Left renal cortex interstitium (tissue), 4 donors: Measurements from ENCODE around the gene KRT14. TPM values are rescaled to one million over a fixed set of nuclear protein-coding genes. Genes with fewer than 3 reads are reported as not detected.
A peak's percentile ranks its signal among the peaks of the same experiment; 100 is the strongest.
"Not testable (repeated sequence)": the region's sequence is repeated elsewhere in the genome, so short reads cannot be mapped to it uniquely, and the experiment has no call there.

Experiments used
- DNase-seq, 4 donors: peaks; one replicate each; pipeline ENCODE4 v3.0.0-alpha.2; 2013; ENCODE audit warnings: low read depth in 4 of 4, low spot score in 2 of 4, missing footprints in 1 of 4
- polyA plus RNA-seq, 4 donors: library from polyadenylated mRNA; unstranded; fragments of 120-200 nt; gene quantifications; one replicate each; pipeline ENCODE4 v1.2.1, GENCODE V29; 2013; ENCODE audit not compliant: insufficient read length in 4 of 4

The KRT14 gene
- polyA plus RNA-seq, 4 donors: 0.16 to 0.70 (median 0.51) TPM; not detected in 1

DNA sequence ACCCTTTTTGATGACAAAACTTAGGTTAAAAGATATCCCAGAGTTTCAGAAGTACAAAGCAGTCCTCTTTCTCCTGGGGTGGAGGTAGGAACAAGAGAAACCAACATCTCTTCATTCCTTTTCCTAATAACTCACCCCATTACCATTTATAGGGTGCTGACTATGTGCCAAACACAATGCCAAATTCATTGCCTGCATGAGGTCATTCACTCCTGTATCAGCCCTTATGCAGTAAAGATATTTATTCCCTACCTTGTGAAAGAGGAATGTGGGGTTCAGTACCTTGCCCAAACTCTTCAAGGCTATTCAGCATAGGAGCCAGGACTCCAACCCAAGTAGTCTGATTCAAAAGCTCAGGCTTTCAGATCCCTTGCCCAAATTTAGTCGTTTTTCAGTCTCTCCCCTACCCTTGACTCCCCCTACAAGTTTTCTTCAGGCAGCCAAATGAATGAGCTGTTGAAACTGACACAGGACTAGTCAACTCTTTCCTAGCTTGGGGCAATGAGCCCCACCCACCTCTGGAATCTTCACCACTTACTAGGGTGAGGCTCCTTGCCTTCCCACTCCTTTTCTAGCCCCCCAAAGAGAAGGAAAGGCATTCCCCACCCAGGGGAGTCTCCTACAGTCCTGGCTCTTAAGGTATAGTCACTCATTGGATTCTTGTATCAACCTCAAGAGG, 5.9 kb downstream of the KRT14 start:
- no peak for DNase-seq

- DNase-seq: no peak
Measured at GRCh38 chr17:41580244-41580575, 6.5 kb downstream of the KRT14 start.

DNA sequence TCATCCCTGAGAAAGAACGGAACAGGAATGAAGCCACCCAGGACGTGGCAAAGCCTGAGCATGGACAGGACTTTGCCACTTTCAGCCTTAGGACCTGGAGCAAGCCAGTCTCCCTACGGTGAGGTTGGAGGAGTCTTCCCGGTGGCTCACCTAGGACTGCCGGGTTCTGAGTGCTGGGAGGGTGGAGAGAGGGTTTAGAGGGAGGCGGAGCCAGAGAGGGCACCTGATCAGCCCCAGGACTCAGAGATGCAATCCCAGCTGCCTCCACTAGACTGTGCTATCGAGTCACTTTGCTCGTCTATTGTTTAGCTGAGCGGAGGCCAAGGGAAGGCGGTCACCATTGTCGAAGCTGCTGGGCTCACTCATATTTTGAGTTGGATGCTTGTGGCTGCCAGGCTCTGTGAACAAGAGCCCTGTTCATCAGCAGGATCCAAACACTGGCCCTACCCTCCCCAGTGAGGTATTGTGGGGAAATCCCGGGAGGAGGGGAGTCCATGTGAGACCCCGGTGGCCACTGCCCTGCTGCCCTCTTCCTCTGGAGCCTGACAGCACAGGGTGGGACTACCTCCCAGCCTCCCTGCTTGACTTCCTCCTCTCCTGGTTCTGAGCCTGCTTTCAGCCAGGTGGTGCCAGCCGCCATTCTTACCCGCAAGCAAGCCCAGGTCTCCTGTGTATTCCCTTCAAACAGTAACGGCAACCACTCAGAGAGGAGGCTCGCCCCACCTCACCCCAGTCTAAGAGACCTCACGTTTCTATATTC, 7.0 kb downstream of the KRT14 start:
- DNase-seq: peak; percentile 56 to 89 (median 66)

DNA sequence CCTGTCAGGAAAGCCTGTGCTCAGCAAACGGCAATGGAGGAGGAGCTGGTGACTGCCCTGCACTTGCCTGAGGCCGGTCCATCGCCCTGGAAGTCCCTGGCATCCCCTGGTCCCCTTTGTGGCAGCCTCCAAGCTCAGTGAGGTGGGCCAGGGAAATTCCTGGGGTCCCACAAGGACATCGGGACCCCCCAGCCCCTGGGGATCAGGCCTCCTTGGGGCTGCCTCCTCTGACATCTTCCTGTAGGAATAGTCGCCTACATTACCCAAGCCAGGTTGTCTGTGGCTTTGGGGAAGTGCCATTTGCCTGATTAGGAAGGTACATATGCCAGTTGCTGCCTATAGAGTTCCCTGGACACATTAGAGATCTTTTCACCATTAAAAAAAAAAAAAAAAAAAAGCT, 7.7 kb downstream of the KRT14 start:
- DNase-seq: no peak

GRCh38 chr17:41578538-41578937, 8.2 kb downstream of the KRT14 start:
- DNase-seq: no peak

DNA sequence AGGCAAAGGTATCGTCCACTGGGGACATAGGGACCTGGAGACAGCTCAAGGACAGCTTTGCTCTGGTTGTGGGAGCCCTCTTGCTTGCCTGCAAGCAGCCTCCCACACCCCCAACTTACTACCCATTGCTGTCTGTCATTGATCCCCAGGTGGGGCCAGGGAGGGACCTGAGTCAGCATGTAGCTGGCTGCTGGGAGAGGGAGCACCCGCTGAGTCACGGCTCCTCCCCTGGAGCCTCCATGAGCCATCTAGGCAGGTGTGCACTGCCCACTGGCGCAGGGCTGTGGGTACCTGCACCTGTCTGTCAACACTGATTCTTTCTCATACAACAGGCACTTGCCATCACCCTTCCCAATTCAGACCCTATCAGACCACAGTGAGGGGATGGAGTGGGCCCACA, 10.0 kb downstream of the KRT14 start:
- DNase-seq: not testable (repeated sequence)

- no peak for DNase-seq
Measured at GRCh38 chr17:41575336-41575735, 11.4 kb downstream of the KRT14 start.

- no peak for DNase-seq
Measured at GRCh38 chr17:41571561-41572434, 14.9 kb downstream of the KRT14 start, which contains the start of gene KRT9. Gene KRT9 (minus strand): TSS chr17:41572059. CDS start chr17:41571992, 67 bp downstream.

GRCh38 chr17:41567317-41567716, 19.4 kb downstream of the KRT14 start:
- no peak for DNase-seq

- DNase-seq: no peak
Measured at GRCh38 chr17:41565338-41565737, 21.4 kb downstream of the KRT14 start.

- DNase-seq: no peak
Measured at GRCh38 chr17:41563607-41564170, 23.0 kb downstream of the KRT14 start.

DNA sequence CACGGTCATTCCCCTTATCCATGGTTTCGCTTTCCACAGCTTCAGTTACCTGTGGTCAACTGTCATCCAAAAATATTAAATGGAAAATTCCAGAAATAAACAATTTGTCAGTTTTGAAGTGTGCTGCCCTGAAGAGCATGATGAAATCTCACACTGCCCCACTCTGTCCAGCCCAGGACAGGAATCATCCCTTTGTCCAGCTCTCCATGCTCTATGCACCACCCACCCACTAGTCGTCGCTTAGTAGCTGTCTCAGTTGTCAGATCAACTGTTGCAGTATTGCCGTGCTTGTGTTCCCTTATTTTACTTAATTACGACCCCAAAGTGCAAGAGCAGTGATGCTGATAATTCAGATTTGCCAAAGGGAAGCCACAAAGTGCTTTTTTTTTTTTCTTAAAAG, 25.1 kb downstream of the KRT14 start:
- DNase-seq: no peak

DNA sequence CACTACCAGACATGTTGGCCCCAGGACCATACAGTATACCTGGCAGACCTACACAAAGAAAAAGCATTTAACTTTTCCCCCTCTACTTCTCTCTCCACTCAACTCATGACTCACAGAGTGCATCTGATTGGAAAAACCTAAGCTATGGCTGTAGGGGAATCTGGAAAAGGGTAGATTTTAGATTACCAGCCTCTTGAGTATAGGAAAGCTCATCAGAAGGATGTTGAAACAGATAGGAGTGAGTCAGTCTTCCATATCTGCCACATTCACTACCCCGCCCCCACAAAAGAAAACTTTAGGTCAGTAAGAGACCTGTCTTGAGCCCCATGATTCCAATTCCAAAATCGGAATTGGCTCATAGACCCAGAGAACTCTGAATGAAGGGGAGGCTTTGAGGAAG, 27.1 kb downstream of the KRT14 start:
- no peak for DNase-seq

DNA sequence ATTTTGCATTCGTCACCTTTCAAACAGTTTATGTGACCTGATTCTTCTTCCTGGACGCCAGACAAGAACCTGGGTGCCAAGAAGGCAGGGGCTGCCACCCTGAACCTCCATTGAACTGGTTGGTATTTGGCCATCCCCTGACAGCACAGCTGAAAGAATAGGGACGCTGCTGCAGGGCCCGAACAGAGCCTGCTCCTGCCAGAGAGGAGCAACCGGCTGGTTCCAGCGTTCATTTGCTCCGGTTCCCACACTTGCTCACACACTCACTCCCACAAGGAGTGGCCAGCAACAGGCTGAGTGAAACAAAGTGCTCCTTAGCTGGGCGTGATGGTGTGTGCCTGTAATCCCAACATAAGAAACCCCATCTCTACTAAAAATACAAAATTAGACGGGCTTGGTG, 29.8 kb downstream of the KRT14 start:
- no peak for DNase-seq

DNA sequence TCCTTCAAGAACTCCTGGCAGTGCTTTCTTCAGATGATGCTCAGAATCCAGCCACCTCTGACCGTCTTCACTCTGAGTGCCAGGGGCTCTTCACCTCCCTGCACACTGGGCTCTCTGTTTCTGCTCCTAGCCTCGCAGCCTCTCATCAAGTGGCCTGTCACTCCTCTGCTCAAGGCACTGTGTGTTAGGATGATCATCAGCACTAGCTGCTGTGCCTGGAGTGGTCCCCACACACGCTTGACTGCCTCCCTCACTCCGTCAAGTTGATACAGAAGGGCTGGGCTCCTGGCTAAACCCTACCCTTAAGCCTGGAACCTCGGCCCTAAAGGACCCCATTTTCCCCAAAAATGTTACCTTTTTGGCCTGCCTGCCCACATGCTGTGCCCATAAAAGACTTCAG, 30.4 kb downstream of the KRT14 start:
- DNase-seq: no peak

DNA sequence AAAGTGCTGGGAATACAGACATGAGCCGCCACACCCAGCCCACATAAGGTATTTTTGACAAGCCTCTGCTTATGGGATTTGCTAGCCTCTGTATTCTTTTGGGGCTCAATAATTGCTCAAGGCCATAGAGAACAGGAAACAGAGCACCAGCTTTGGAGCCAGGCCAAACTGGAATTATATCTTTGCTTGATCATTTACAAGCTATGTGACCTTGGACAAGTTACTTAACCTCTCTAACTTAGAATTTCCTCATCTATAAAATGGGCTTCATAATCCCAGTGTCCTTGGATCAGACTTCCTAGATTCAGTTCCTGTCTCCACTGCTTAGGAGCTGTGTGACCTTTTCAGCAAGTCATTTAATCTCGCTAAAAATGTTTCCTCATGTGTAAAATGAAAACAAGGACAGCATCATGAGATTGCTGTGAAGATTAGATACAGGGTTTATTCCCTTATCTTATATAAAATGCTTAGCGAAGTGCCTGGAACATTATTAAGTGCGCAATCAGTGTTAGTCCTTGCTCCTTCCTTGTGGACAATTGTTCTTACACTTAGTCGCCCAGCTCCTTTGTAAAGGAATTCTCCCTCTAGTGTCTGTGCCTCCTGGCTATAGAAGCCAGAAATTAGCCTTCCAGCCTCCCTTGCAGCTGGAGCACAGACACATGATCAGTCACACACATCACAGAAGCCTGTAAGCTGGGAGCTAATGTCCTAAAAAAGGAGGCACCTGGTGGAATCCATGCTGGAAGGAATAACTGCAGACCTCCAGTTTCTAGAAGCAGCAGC, 31.4 kb downstream of the KRT14 start:
- DNase-seq: no peak

DNA sequence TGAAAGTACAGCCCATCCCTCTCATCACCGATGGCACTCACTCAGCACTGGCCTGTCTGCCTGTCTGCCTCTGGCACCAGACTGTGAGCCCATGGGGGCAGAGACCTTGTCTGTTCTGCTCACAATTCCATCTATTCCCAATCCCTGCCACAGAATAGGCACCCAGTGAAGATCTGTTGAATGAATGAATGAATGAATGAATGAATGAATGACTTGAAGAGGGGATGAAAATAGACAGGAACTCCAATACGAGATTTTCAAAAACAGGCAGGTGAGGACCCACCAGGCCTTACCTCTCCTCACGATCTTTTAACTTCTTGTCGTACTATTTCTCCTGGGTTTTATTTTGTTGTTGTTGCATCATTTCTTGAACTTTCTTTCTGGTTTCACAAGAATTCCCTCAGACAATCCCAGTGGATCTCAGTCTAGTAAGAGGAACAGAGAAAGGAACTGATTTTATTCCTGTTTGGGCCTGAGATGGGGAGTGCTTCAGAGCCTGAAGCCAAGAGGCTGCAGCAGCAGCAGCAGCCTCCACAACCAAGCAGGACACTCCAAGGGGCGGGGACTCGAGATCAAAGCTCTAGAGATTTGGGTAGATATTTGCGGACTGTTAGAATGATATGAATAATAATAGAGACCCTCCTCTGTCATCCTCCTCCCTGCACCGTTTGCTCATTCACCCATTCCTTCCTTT, 32.6 kb downstream of the KRT14 start:
- no peak for DNase-seq

DNA sequence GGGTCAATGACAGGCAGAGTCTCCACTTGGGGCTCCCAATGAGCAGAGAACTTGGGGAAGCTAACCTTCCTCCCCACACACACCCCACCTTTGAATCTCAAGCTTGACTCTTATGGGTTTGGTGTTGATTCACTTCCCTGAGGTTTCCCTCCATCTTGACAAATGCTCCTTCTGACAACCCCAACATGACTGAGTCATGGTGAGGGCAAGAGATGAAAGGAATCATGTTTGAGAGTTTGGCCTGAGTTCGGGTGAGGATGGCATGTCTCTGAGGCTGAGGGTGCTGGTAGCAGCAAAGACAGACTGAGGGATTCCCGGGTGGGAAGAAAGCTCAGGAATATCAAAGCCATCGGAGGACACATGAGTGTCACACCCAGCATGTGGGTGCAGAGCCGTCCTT, 33.5 kb downstream of the KRT14 start:
- no peak for DNase-seq

DNA sequence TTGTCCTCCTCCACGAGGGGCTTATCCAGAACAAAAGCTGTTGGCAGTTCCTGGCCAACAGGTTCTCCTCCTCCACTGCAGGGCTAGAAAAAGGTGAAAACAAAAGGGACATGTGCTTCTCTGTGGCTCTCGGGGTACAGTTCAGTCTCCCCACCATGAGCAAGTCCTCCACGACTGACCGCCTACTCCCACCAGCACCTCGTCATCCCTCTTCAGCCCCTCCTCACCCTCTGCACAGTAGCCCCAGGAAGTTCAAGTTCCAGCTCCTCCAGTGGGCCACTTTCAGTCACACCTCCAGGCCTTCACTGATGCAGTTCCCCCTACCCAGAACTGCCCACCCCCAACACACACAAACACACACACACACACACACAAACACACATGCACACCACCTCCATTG, 34.2 kb downstream of the KRT14 start:
- no peak for DNase-seq

DNA sequence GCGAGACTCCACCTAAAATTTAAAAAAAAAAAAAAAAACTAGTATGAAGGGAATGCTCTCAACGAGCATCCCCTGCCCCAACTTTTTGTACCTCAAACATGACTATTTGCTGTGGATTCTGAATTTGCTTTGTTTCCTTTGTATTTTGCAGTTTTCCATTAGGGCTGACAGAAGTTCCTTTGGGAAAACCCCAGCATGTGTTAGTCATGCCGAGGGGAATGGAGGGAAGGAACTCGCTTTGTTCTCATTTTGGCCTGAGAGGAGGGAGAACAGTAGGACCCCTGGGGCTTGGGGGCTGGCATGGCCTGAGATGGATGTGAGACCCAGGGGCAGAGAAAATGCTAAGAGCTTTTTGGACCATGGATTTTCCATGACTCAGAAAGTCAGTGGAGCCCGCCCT, 35.3 kb downstream of the KRT14 start:
- DNase-seq: no peak
